B cell (primary cell): ENCODE measurements around the gene TBC1D17. TPM values are rescaled to one million over a fixed set of nuclear protein-coding genes. Genes with fewer than 3 reads are reported as not detected.
A peak's percentile ranks its signal among the peaks of the same experiment; 100 is the strongest.

Experiments used
- ATAC-seq: fragments of 200-7000 bp; cut with Tn5 transposase; one replicate; pipeline ENCODE4 v1.10.0; 2021; ENCODE audit warnings: low read depth, mild to moderate bottlenecking, moderate number of reproducible peaks, moderate library complexity
- CTCF ChIA-PET: fragments of 350-600 bp; sonication (Branson Sonifier 250); formaldehyde crosslinking; loops from one replicate; lab custom pipeline; 2021; ENCODE audit warnings: antibody characterized with exemption, inconsistent platforms; lab: Charles Lee
- POLR2A ChIA-PET: fragments of 350-600 bp; sonication (Branson Sonifier 250); formaldehyde crosslinking; loops from one replicate; lab custom pipeline; 2021; ENCODE audit warnings: antibody characterized with exemption; lab: Charles Lee
- DNase-seq: peaks from one replicate; pipeline ENCODE4 v3.0.0; 2013
- H2AFZ ChIP-seq: 2 replicates; pipeline ENCODE4 v1.6.1; 2012; ENCODE audit warnings: mild to moderate bottlenecking, low read depth, low read length; ENCODE audit not compliant: insufficient read depth, poor library complexity, severe bottlenecking
- H3K27ac ChIP-seq, 2 donors: 1 replicate in 1 of 2; 2 replicates in 1 of 2; pipeline ENCODE4 v1.5.1; 2012 to 2013; ENCODE audit warnings: low read length in 2 of 2, mild to moderate bottlenecking in 2 of 2, moderate library complexity in 1 of 2
- H3K27me3 ChIP-seq, 4 experiments: fragments of 200-600 bp in 1 of 4; sonication (generic) in 1 of 4; replicated peaks in 1 of 4; 1 replicate in 2 of 4; 2 replicates in 2 of 4; pipeline versions ENCODE4 v1.6.1 to v1.7.0; 2013 to 2016; ENCODE audit warnings: low read length in 3 of 4, mild to moderate bottlenecking in 2 of 4, mixed read lengths in 1 of 4, moderate library complexity in 1 of 4; ENCODE audit not compliant: insufficient read depth in 4 of 4, control insufficient read depth in 3 of 4; ENCODE audit errors: control extremely low read depth in 1 of 4
- H3K36me3 ChIP-seq, 2 experiments: replicated peaks in 1 of 2; 1 replicate in 1 of 2; 2 replicates in 1 of 2; pipeline versions ENCODE4 v1.6.1 to v1.7.1; 2013; ENCODE audit warnings: low read length in 1 of 2; ENCODE audit not compliant: insufficient read depth in 2 of 2, control insufficient read depth in 1 of 2; ENCODE audit errors: control extremely low read depth in 1 of 2, extremely low read depth in 1 of 2
- H3K4me1 ChIP-seq, 2 donors: fragments of 200-600 bp in 1 of 2; sonication (generic) in 1 of 2; 1 replicate in 1 of 2; 2 replicates in 1 of 2; pipeline versions ENCODE4 v1.5.1 to v1.6.1; 2013 to 2017; ENCODE audit warnings: low read length in 2 of 2; ENCODE audit not compliant: control insufficient read depth in 2 of 2, insufficient read depth in 2 of 2
- H3K4me2 ChIP-seq: replicated peaks from 2 replicates; pipeline ENCODE3; 2012; ENCODE audit warnings: mild to moderate bottlenecking, low read depth, low read length; ENCODE audit not compliant: poor library complexity, severe bottlenecking
- H3K4me3 ChIP-seq, 5 experiments: fragments of 200-600 bp in 1 of 5; sonication (generic) in 1 of 5; 1 replicate in 3 of 5; 2 replicates in 2 of 5; pipeline versions ENCODE4 v1.5.1 to v1.7.0; 2011 to 2016; ENCODE audit warnings: low read length in 4 of 5, mild to moderate bottlenecking in 4 of 5, low read depth in 2 of 5, control low read depth in 1 of 5, moderate library complexity in 1 of 5; ENCODE audit not compliant: insufficient read depth in 1 of 5; ENCODE audit errors: control extremely low read depth in 1 of 5, extremely low read depth in 1 of 5
- H3K79me2 ChIP-seq: fragments of 200-600 bp; sonication (generic); one replicate; pipeline ENCODE4 v1.6.0; 2016; ENCODE audit warnings: low read length; ENCODE audit not compliant: control insufficient read depth, insufficient read depth
- H3K9ac ChIP-seq: fragments of 200-600 bp; sonication (generic); 2 replicates; pipeline ENCODE4 v1.6.1; 2017; ENCODE audit warnings: mild to moderate bottlenecking, low read length, moderate library complexity
- H3K9me3 ChIP-seq, 3 donors: one replicate each; pipeline versions ENCODE4 v1.6.1 to v1.7.1; 2013; ENCODE audit warnings: low read length in 2 of 3; ENCODE audit not compliant: control insufficient read depth in 2 of 3, insufficient read depth in 1 of 3; ENCODE audit errors: control extremely low read depth in 1 of 3
- H4K20me1 ChIP-seq: 2 replicates; pipeline ENCODE4 v1.6.0; 2012; ENCODE audit warnings: mild to moderate bottlenecking, low read length; ENCODE audit not compliant: insufficient read depth, control insufficient read depth, poor library complexity, severe bottlenecking
- H3K27ac Mint-ChIP-seq: one replicate; pipeline ENCODE4 v1.8.0; 2021; ENCODE audit warnings: mixed read lengths
- H3K27me3 Mint-ChIP-seq: one replicate; pipeline ENCODE4 v1.8.0; 2021; ENCODE audit warnings: mixed read lengths
- H3K4me1 Mint-ChIP-seq: one replicate; pipeline ENCODE4 v1.8.0; 2021; ENCODE audit warnings: mixed read lengths
- H3K4me3 Mint-ChIP-seq: one replicate; pipeline ENCODE4 v1.8.0; 2021; ENCODE audit warnings: mixed read lengths
- H3K9me3 Mint-ChIP-seq: one replicate; pipeline ENCODE4 v1.8.0; 2022; ENCODE audit warnings: mixed read lengths; ENCODE audit not compliant: insufficient read depth
- CTCF ChIP-seq: fragments of 200-600 bp; IDR thresholded peaks from one replicate; pipeline ENCODE4 v1.8.0; 2022; ENCODE audit warnings: antibody characterized with exemption, mild to moderate bottlenecking
- EZH2 ChIP-seq: IDR thresholded peaks from 2 replicates; pipeline ENCODE4 v1.6.1; 2012; ENCODE audit warnings: borderline replicate concordance, low read depth, mild to moderate bottlenecking, moderate library complexity, low read length; ENCODE audit not compliant: insufficient read depth, poor library complexity, severe bottlenecking
- WGBS: methylation state at CpG from one replicate; pipeline ENCODE4 v1.1.5; 2013; ENCODE audit warnings: missing lambda C conversion rate; ENCODE audit not compliant: insufficient coverage; 5-methylcytosine and 5-hydroxymethylcytosine counted together
- intact Hi-C: fragments of 100-400 bp; cut with micrococcal nuclease; formaldehyde crosslinking; loops from one replicate; pipeline ENCODE4 v1.10.0; 2022
- polyA plus RNA-seq: library from polyadenylated mRNA; depleted of rRNA; stranded (reverse); fragments of >200 nt; gene quantifications from 2 replicates; pipeline ENCODE4 v1.2.3, GENCODE V29; 2012
- total RNA-seq, 2 donors: library from RNA; stranded (reverse); fragments of 120-200 nt in 1 of 2; gene quantifications; 1 replicate in 1 of 2; 2 replicates in 1 of 2; pipeline versions ENCODE4 v1.2.3 to v1.2.4, GENCODE V29; 2013 to 2022

TBC1D17 gene
- total and polyA plus RNA-seq, 2 donors (not counting 1 experiment from before 2014, with no cell fraction given) = 85.7 to 98.7 TPM

- Mint-ChIP-seq H3K27me3 (no peaks in the 10 kb centered on the region), H3K4me1 (peaks cover 19% of the 10 kb centered on the region), H3K9me3 (no peaks in the 10 kb centered on the region), H3K4me3 (no peak overlapping the region), H3K27ac (peak overlapping the region; percentile 65)
- intact Hi-C loops = no loop called here
- TF ChIP-seq EZH2 (no peak), CTCF (no peak)
- ATAC-seq (no peak), DNase-seq (peak; percentile 28)
- Histone ChIP-seq H2AFZ (no peak overlapping the region), H3K9ac (no peak overlapping the region), H3K4me3 (no peak overlapping the region), H3K79me2 (peaks cover 25% of the 10 kb centered on the region), H3K36me3 (peaks cover 0 to 48% of the 10 kb centered on the region in 2 experiments), H3K4me2 (no peak overlapping the region), H3K27ac (peak overlapping the region in 1 of 2 donors; percentile 3), H4K20me1 (peaks cover 89% of the 10 kb centered on the region), H3K27me3 (no peaks in the 10 kb centered on the region), H3K9me3 (no peaks in the 10 kb centered on the region), H3K4me1 (peaks cover 17 to 24% of the 10 kb centered on the region in 2 donors)
- ChIA-PET POLR2A (interaction anchor here (0.6 kb wide), 1 partner anchor 46 kb away, joined by 5 read pairs; no protein-coding TSS in a partner anchor), CTCF (no interaction called here)
- 94% methylated on average over 17 of the region's 21 CpGs for WGBS
Measured at GRCh38 chr19:49855676-49856573, 21.6 kb upstream of the TBC1D17 start.

GRCh38 chr19:49856574-49857021 is 20.9 kb upstream of the TBC1D17 start:
- H3K4me1 ChIP-seq = peaks cover 17 to 24% of the 10 kb centered on the region in 2 donors
- Mint-ChIP-seq H3K4me3 (no peak overlapping the region), H3K27ac (no peak overlapping the region), H3K4me1 (peaks cover 19% of the 10 kb centered on the region), H3K9me3 (no peaks in the 10 kb centered on the region), H3K27me3 (no peaks in the 10 kb centered on the region)
- H3K79me2 ChIP-seq = peaks cover 25% of the 10 kb centered on the region
- H3K27me3 ChIP-seq = no peaks in the 10 kb centered on the region
- no peak for ATAC-seq
- H3K9me3 ChIP-seq = no peaks in the 10 kb centered on the region
- ChIA-PET POLR2A (interaction anchor here (0.6 kb wide), 1 partner anchor 46 kb away, joined by 5 read pairs; no protein-coding TSS in a partner anchor), CTCF (no interaction called here)
- no peak overlapping the region for H3K4me3 ChIP-seq
- peaks cover 95% of the 10 kb centered on the region for H4K20me1 ChIP-seq
- H3K36me3 ChIP-seq = peaks cover 0 to 51% of the 10 kb centered on the region in 2 experiments
- TF ChIP-seq EZH2 = no peak
- TF ChIP-seq CTCF = no peak
- no peak overlapping the region for H3K4me2 ChIP-seq
- WGBS = 98% methylated on average over 12 of the region's 18 CpGs
- no peak overlapping the region for H2AFZ ChIP-seq
- intact Hi-C loops = no loop called here
- H3K9ac ChIP-seq = no peak overlapping the region
- DNase-seq = no peak
- H3K27ac ChIP-seq = no peak overlapping the region
